H1 (cell line): Measurements from ENCODE around the gene FBN3. TPM values are rescaled to one million over a fixed set of nuclear protein-coding genes. Genes with fewer than 3 reads are reported as not detected.

Experiments used
- CBX8 ChIP-seq: fragments of 300-800, 300-1000 bp; sonication (generic); IDR thresholded peaks from 2 replicates; pipeline ENCODE4 v1.7.1; 2016; ENCODE audit warnings: low read depth, low read length, borderline replicate concordance
- EP300 ChIP-seq, 2 experiments: IDR thresholded peaks; 1 replicate in 1 of 2; 2 replicates in 1 of 2; pipeline ENCODE4 v1.6.1; 2011 to 2012; ENCODE audit warnings: low read depth in 2 of 2, low read length in 2 of 2, mild to moderate bottlenecking in 2 of 2, borderline replicate concordance in 1 of 2, inconsistent platforms in 1 of 2, moderate library complexity in 1 of 2
- SAP30 ChIP-seq: fragments of 300-600 bp; sonication (generic); IDR thresholded peaks from 2 replicates; pipeline ENCODE4 v1.7.1; 2012; ENCODE audit warnings: low read length, moderate library complexity, mild to moderate bottlenecking, inconsistent platforms; ENCODE audit not compliant: insufficient read depth, insufficient replicate concordance
- SRF ChIP-seq: IDR thresholded peaks from 2 replicates; pipeline ENCODE4 v1.6.1; 2011; ENCODE audit warnings: mild to moderate bottlenecking, low read depth, low read length, moderate library complexity
- TEAD4 ChIP-seq: IDR thresholded peaks from 2 replicates; pipeline ENCODE4 v1.6.1; 2012; ENCODE audit warnings: low read depth, low read length, inconsistent platforms, mixed read lengths
- YY1 ChIP-seq: IDR thresholded peaks from 2 replicates; pipeline ENCODE4 v1.6.1; 2011; ENCODE audit warnings: low read depth, mild to moderate bottlenecking, low read length
- polyA plus RNA-seq, 7 experiments: library from polyadenylated mRNA; depleted of rRNA in 3 of 7; stranded (reverse) in 5 of 7; unstranded in 2 of 7; fragments of >200 nt in 5 of 7; fragments of 200-250 nt in 2 of 7; gene quantifications; 1 replicate in 5 of 7; 2 replicates in 1 of 7; 4 replicates in 1 of 7; pipeline versions ENCODE4 v1.2.1 to v1.2.3, GENCODE V29; 2011 to 2013; ENCODE audit warnings: missing spikeins in 2 of 7, mixed read lengths in 2 of 7
- total RNA-seq: library from RNA; stranded (reverse); fragmentation: NEBNext Ultra II Directional; extraction: Animal tissue kit (Norgen Biotek cat#: 25700); gene quantifications from 2 replicates; pipeline ENCODE4 v1.2.1, GENCODE V29; 2021
- TF ChIP-seq, protein P1 (sequence below): fragments of 300-600 bp; sonication (generic); IDR thresholded peaks from 2 replicates; pipeline ENCODE4 v1.7.1; 2012; ENCODE audit warnings: low read length, moderate library complexity, mild to moderate bottlenecking, inconsistent platforms; ENCODE audit not compliant: insufficient replicate concordance

The FBN3 gene
- total and polyA plus RNA-seq, 2 of the 8 experiments (the other 6 are each of a cell fraction or from before 2014, with no cell fraction given), result 37.1 to 38.7 TPM

DNA sequence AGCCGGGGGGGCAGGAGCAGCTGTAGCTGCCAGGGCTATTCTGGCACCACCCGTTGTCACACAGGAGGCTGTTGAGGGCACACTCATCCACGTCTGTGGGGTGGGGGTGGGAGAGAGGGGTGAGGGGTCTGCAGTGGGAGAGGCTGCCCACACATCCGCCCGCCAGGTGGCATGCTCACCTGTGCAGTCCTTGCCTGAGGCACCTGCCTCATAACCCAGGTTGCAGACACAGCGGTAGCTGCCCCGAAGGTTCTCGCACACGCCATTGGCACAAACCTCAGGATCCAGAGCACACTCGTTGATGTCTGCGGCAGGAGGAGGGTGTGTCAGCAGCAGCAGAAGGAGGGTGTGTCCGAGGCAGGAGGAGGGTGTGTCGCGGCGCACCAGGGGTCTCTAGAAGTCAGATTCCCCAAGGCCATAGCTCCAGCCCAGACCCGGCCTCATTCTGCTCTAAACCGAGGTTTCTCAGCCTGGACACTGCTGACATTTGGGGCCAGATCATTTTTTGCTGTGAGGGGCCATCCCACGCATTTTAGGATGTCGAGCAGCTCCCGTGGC lies 20.3 kb downstream of the FBN3 start (continued):
- TF ChIP-seq YY1 (no peak), TEAD4 (no peak), CBX8 (no peak), SRF (no peak), SAP30 (no peak), EP300 (IDR thresholded peaks at IDR 0.05; ENCODE audit: borderline replicate concordance in 1 of 2, low read depth in 2 of 2, low read length in 2 of 2) (no peak)
- TF ChIP-seq, protein P1, sequence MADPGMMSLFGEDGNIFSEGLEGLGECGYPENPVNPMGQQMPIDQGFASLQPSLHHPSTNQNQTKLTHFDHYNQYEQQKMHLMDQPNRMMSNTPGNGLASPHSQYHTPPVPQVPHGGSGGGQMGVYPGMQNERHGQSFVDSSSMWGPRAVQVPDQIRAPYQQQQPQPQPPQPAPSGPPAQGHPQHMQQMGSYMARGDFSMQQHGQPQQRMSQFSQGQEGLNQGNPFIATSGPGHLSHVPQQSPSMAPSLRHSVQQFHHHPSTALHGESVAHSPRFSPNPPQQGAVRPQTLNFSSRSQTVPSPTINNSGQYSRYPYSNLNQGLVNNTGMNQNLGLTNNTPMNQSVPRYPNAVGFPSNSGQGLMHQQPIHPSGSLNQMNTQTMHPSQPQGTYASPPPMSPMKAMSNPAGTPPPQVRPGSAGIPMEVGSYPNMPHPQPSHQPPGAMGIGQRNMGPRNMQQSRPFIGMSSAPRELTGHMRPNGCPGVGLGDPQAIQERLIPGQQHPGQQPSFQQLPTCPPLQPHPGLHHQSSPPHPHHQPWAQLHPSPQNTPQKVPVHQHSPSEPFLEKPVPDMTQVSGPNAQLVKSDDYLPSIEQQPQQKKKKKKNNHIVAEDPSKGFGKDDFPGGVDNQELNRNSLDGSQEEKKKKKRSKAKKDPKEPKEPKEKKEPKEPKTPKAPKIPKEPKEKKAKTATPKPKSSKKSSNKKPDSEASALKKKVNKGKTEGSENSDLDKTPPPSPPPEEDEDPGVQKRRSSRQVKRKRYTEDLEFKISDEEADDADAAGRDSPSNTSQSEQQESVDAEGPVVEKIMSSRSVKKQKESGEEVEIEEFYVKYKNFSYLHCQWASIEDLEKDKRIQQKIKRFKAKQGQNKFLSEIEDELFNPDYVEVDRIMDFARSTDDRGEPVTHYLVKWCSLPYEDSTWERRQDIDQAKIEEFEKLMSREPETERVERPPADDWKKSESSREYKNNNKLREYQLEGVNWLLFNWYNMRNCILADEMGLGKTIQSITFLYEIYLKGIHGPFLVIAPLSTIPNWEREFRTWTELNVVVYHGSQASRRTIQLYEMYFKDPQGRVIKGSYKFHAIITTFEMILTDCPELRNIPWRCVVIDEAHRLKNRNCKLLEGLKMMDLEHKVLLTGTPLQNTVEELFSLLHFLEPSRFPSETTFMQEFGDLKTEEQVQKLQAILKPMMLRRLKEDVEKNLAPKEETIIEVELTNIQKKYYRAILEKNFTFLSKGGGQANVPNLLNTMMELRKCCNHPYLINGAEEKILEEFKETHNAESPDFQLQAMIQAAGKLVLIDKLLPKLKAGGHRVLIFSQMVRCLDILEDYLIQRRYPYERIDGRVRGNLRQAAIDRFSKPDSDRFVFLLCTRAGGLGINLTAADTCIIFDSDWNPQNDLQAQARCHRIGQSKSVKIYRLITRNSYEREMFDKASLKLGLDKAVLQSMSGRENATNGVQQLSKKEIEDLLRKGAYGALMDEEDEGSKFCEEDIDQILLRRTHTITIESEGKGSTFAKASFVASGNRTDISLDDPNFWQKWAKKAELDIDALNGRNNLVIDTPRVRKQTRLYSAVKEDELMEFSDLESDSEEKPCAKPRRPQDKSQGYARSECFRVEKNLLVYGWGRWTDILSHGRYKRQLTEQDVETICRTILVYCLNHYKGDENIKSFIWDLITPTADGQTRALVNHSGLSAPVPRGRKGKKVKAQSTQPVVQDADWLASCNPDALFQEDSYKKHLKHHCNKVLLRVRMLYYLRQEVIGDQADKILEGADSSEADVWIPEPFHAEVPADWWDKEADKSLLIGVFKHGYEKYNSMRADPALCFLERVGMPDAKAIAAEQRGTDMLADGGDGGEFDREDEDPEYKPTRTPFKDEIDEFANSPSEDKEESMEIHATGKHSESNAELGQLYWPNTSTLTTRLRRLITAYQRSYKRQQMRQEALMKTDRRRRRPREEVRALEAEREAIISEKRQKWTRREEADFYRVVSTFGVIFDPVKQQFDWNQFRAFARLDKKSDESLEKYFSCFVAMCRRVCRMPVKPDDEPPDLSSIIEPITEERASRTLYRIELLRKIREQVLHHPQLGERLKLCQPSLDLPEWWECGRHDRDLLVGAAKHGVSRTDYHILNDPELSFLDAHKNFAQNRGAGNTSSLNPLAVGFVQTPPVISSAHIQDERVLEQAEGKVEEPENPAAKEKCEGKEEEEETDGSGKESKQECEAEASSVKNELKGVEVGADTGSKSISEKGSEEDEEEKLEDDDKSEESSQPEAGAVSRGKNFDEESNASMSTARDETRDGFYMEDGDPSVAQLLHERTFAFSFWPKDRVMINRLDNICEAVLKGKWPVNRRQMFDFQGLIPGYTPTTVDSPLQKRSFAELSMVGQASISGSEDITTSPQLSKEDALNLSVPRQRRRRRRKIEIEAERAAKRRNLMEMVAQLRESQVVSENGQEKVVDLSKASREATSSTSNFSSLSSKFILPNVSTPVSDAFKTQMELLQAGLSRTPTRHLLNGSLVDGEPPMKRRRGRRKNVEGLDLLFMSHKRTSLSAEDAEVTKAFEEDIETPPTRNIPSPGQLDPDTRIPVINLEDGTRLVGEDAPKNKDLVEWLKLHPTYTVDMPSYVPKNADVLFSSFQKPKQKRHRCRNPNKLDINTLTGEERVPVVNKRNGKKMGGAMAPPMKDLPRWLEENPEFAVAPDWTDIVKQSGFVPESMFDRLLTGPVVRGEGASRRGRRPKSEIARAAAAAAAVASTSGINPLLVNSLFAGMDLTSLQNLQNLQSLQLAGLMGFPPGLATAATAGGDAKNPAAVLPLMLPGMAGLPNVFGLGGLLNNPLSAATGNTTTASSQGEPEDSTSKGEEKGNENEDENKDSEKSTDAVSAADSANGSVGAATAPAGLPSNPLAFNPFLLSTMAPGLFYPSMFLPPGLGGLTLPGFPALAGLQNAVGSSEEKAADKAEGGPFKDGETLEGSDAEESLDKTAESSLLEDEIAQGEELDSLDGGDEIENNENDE, result no peak
